Measurements from ENCODE around the gene OBP2B.
"Not testable (repeated sequence)": the region's sequence is repeated elsewhere in the genome, so short reads cannot be mapped to it uniquely, and the experiment has no call there.

OBP2B gene, protein sequence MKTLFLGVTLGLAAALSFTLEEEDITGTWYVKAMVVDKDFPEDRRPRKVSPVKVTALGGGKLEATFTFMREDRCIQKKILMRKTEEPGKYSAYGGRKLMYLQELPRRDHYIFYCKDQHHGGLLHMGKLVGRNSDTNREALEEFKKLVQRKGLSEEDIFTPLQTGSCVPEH

DNA sequence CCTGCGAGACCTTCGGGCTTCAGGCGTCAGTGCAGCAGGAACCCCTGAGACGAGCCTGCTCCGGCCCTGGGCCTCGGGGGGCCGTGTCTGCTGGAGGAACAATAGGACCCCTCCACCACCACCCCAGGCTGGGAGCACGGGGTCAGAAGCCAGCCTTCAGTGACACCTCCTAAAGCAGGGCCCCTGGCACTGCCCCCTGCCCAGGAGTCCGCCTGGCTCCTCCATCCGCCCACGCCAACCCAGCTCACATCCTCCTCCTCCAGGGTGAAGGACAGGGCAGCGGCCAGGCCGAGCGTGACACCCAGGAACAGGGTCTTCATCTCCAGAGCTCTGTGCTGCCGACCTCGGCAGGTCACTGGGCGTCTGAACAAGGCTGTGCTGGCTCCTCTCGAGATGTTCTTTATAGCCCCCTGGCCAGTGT is at the start of gene OBP2B:
OBP2B (minus strand) TSS at position 371 of the 421 bp plus-strand sequence; CDS start at position 320, 51 bp downstream.
- DNase-seq (ENCODE audit: low read depth in 3 of 3) = not testable (repeated sequence)

DNA sequence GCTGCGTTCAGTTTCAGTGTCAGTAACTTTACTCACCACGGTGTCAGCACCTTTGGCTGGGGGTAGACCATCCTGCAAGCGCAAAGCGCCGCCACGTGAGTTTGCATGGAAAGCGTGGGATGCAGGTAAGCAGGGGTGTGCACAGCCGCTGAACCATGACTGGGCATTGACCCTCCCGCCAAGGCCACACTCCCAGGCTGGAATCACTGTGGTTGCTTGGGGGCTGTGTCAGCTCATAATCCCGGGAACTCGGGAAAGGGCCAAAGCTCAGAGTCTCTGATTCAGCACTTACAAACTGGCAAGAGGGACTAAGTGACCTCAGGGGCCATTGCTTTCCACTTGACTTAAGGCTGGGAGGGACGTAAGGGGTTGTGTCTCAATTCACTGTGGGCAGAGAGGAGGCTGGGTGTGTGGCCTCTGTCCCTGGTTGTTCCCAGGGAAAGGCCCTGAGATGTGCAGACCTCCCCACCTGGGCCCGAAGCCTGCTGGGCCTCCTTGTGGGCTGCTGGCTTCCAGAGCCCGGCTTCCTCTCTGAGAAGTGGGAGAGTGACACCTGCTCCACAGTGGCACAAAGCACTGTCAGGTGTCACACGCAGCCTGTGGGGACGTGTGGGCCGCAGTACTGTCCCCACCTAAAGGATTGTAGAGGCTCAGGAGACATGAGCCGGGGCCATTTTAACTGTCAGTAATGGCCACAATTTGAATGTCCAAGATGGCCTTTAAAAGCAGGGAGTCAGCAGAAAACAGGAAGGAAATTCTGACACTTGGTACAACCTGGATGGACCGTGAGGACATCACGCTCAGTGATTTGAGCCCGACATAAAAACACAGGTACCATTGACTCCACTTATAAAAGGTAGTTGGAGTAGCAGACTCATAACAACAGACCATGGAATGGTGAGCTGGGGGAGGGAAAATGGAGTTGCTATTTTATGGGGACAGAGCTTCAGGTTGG is 49.3 kb upstream of the OBP2B start:
- DNase-seq (ENCODE audit: low read depth in 3 of 3) = no peak

GRCh38 chr9:133257465-133257956 is 48.5 kb upstream of the OBP2B start:
- DNase-seq (ENCODE audit: low read depth in 3 of 3) = no peak

DNA sequence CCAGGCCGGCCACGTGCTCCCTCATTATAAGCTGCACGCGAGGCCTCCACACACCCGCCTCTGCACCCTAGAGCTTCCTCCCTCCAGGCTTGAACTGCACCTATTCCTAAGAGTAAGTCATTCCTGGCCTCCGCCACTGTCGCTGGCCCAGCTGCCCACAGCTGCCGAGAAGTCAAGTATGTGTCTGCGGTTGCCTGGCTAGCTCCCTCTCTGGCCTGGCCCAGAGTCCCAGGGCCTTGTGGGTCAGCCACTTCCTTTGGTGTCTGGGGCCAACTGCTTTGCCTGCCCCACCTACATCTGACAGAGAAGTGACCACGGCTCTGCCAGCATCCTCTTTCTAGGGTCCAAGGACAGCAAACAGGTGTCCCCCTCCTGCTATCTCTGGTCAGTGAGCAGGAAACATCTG is 47.6 kb upstream of the OBP2B start:
- DNase-seq (ENCODE audit: low read depth in 3 of 3) = no peak

- no peak for DNase-seq (ENCODE audit: low read depth in 3 of 3)
Measured at GRCh38 chr9:133256136-133256461, 47.0 kb upstream of the OBP2B start.

DNA sequence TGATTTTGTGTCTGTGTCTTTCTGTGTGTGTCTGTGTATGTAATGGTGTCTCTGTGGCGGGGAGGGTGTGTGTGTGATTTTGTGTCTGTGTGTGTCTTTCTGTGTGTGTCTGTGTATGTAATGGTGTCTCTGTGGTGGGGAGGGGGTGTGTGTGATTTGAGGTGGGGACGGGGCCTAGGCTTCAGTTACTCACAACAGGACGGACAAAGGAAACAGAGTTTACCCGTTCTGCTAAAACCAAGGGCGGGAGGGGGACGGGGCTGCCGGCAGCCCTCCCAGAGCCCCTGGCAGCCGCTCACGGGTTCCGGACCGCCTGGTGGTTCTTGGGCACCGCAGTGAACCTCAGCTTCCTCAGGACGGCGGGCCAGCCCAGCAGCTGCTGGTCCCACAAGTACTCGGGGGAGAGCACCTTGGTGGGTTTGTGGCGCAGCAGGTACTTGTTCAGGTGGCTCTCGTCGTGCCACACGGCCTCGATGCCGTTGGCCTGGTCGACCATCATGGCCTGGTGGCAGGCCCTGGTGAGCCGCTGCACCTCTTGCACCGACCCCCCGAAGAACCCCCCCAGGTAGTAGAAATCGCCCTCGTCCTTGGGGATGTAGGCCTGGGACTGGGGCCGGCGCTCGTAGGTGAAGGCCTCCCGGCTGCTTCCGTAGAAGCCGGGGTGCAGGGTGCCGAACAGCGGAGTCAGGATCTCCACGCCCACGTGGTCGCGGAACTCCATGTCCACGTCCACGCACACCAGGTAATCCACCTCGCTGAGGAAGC is 46.5 kb upstream of the OBP2B start:
- no peak for DNase-seq (ENCODE audit: low read depth in 3 of 3)

GRCh38 chr9:133254471-133254870 is 45.4 kb upstream of the OBP2B start:
- DNase-seq (ENCODE audit: low read depth in 3 of 3) = no peak

DNA sequence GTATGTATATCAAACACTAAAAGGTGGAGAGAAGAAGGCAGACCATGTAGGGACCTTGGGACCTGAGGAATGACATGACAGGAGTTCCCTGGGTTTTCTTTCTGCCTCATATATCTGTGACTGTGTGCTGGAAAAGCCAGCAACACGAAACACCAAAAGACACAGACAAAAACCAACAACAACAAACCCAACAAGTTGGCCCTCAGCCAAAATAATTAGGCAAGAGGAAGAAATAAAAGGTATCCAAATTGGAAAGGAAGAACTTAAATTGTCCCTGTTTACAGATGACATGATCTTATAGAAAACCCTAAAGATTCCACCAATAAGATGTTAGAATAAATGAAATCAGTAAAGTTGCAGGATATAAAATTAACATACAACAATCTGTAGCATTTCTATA is 44.2 kb upstream of the OBP2B start:
- DNase-seq (ENCODE audit: low read depth in 3 of 3) = no peak

DNA sequence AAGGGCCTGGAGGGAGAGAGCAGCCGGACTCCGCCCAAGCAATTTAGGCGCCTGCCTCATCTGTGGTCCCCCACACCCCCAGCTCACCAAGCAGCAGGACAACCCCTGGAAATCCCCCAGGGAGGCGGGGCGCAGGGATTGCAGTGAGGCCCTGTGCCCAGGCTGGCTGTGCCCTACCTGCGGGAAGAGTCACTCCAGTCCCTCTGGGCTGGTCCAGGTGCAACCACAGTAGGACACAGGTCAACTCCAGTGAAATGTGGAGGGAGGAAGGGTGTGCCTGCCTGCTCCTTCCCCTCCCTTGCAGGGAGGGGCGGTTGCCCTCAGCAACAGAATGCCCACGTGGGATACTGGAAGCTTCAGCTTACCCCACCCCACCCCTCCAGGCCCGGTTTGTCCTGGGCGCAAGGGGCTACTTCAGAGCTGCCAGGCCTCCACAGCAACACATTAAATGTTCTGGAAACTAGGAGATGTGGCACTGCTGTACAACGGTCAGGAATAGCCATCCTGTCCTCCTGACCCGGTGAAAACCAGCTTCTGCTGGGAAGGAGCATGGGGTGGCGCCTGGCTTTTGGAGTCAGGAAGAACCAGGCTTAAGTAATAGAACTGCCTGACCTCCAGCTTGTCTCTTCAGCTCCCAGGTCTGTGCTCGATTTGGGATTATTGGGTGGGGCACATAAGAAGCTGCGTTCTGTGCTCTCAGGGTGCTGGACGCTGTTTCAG is 43.4 kb upstream of the OBP2B start:
- no peak for DNase-seq (ENCODE audit: low read depth in 3 of 3)

GRCh38 chr9:133251773-133252172 is 42.7 kb upstream of the OBP2B start:
- DNase-seq (ENCODE audit: low read depth in 3 of 3) = no peak

DNA sequence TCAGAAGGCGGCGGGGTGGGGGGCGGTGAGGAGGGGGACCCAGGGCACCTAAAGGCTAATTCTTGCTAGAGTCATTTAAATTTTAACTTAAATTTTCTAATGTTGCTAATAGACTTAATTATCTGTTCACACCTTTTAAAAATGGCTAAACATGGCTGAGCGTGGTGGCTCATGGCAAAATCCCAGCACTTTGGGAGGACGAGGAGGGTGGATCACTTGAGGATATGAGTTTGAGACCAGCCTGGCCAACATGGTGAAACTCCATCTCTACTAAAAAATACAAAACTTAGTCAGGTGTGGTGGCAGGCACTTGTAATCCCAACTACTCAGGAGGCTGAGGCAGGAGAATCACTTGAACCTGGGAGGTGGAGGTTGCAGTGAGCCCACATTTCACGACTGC is 42.2 kb upstream of the OBP2B start:
- DNase-seq (ENCODE audit: low read depth in 3 of 3) = not testable (repeated sequence)

GRCh38 chr9:133250741-133251170 is 41.7 kb upstream of the OBP2B start:
- DNase-seq (ENCODE audit: low read depth in 3 of 3) = no peak

- DNase-seq (ENCODE audit: low read depth in 3 of 3) = no peak
Measured at GRCh38 chr9:133249337-133249736, 40.3 kb upstream of the OBP2B start.

DNA sequence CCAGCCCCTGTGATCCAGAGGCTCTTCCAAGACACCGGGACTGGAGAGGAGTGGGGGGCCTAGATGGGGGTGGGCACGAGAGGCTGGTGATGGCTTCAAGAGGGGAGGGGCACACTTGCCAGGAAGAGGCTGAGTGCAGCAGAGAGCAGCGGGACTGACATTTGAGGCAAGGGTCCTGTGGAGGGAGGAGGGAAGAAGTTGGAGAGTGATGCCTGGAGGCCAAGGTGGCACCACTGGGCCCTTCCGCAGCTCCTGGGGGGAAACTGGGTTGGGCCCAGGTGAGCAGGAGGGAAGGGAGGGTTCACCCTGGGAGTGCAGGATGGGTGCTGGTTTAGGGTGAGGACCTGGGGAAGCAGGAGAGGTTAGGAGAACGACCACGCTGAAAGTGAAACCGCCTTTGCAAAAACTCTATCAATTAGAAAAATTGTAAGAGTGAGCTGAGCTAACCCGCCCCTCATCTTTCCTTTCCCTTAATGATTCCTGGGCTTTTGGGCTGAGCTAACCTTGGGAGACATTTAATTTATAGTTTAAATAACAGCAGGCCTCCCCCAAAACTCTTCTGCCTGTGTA is 39.8 kb upstream of the OBP2B start:
- DNase-seq (ENCODE audit: low read depth in 3 of 3) = no peak

- DNase-seq (ENCODE audit: low read depth in 3 of 3) = no peak
Measured at GRCh38 chr9:133247632-133248031, 38.6 kb upstream of the OBP2B start.

DNA sequence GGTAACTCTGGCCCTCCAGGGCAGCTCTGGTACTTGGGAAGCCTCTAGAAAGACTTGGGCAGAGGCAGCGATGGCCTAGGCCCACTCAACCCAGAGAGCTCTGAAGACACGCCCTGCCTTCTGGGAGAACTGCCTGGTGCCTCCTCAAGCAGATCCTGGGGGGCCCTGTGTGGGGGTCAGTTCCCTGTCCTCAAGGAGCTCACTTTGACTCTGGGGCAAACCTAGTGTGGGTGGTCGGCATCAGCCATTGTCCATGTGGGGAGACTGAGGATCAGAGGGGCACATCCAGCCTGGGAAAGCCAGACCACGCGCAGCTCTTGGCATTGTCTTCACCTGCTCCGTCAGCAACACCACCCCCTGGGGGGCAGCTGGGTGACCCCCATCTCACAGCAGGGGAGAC is 37.9 kb upstream of the OBP2B start:
- no peak for DNase-seq (ENCODE audit: low read depth in 3 of 3)

DNA sequence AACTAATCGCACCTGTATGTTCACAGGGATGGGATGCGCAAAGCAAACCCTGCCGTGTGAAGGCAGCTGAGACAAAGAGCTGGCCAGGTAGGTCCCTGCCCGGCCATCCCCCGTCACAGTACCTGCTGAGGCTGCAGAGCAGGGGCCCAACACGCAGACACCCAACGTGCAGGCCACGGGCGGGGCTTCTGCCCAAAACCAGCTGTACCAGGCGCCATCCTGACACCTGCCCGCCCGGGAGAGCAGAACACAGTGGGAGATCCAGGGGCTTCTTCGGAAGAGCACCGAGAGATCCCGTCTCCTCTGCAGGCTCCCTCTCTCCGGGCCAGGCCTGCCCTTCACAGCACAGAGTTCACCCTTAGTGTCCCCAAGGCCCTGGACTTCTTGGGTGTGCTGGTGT is 37.5 kb upstream of the OBP2B start:
- DNase-seq (ENCODE audit: low read depth in 3 of 3) = no peak

GRCh38 chr9:133242991-133243390 is 33.9 kb upstream of the OBP2B start:
- no peak for DNase-seq (ENCODE audit: low read depth in 3 of 3)

DNA sequence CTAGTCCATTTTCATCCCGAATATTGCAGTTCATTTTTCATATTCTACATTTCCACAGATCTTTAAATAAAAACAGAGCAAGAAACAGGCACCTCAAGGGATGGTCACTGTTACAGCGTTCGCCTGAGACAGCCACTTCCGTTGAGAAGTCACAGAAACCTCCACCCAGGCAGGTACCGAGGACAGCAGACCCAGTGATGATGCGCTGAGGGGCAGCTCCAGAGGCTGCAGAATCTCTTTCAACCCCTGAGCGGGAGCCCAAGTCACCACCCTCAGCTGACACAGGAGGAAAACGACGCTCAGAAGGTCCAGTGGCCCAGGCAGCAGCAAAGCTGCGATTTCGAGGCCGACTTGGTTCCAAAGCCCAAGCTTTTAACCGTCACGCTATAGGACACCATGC is 33.2 kb upstream of the OBP2B start:
- no peak for DNase-seq (ENCODE audit: low read depth in 3 of 3)

DNA sequence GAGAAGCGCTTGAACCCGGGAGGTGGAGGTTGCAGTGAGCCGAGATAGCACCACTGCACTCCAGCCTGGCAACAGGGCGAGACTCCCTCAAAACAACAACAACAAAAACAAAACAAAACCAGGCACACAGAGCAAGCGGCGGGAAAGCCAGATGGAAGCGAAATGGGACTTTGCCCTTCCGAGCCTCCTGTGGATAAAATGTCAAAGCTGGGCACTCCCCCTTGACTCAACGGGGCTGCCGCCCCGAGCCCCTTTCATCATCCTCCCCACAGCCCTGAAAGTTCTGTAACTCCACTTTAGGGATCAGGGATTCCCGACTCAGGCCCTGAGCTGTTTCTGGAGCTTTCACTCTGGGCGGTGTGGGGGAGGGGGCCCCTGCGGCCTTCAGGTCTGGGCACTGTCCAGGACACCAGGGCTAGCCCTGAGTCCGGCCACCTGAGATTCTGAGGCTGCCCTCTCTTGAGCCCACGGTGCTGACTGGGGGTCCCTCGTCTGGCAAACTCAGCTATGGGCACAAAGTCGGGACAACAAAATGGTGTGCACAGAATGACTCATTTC is 30.6 kb upstream of the OBP2B start:
- no peak for DNase-seq (ENCODE audit: low read depth in 3 of 3)
